DND-41 (cell line): ENCODE measurements around the gene NRK.
"Not testable (repeated sequence)": the region's sequence is repeated elsewhere in the genome, so short reads cannot be mapped to it uniquely, and the experiment has no call there.

Source experiments
- CTCF ChIP-seq: IDR thresholded peaks from 2 replicates; pipeline ENCODE4 v1.5.1; 2012; ENCODE audit warnings: borderline replicate concordance, low read length, moderate library complexity, mild to moderate bottlenecking; ENCODE audit not compliant: poor library complexity, severe bottlenecking; ENCODE audit errors: extremely low read depth
- EZH2 ChIP-seq: IDR thresholded peaks from 3 replicates; pipeline ENCODE4 v1.6.1; 2012; ENCODE audit warnings: borderline replicate concordance, low read depth, mild to moderate bottlenecking, moderate library complexity, low read length, inconsistent platforms; ENCODE audit not compliant: severe bottlenecking

- not testable (repeated sequence) for TF ChIP-seq CTCF, EZH2
Measured at GRCh38 chrX:105988487-105988886, 166.1 kb downstream of the NRK start.
